NCI-H524 treated with DMSO at 0.1 percent for 48 hours (cell line): Measurements from ENCODE around the gene ACTR10.
"Not testable (repeated sequence)": the region's sequence is repeated elsewhere in the genome, so short reads cannot be mapped to it uniquely, and the experiment has no call there.

Experiments
- DNase-seq: peaks from one replicate; lab custom pipeline; 2025; lab: John Stamatoyannopoulos, UW

ACTR10 gene

GRCh38 chr14:58216544-58216943, 16.6 kb downstream of the ACTR10 start:
- no peak for DNase-seq

GRCh38 chr14:58227096-58227819, 27.3 kb downstream of the ACTR10 start:
- DNase-seq = no peak

- DNase-seq = no peak
These were observed 38.6 kb downstream of the ACTR10 start for GRCh38 chr14:58238252-58239243.

DNA sequence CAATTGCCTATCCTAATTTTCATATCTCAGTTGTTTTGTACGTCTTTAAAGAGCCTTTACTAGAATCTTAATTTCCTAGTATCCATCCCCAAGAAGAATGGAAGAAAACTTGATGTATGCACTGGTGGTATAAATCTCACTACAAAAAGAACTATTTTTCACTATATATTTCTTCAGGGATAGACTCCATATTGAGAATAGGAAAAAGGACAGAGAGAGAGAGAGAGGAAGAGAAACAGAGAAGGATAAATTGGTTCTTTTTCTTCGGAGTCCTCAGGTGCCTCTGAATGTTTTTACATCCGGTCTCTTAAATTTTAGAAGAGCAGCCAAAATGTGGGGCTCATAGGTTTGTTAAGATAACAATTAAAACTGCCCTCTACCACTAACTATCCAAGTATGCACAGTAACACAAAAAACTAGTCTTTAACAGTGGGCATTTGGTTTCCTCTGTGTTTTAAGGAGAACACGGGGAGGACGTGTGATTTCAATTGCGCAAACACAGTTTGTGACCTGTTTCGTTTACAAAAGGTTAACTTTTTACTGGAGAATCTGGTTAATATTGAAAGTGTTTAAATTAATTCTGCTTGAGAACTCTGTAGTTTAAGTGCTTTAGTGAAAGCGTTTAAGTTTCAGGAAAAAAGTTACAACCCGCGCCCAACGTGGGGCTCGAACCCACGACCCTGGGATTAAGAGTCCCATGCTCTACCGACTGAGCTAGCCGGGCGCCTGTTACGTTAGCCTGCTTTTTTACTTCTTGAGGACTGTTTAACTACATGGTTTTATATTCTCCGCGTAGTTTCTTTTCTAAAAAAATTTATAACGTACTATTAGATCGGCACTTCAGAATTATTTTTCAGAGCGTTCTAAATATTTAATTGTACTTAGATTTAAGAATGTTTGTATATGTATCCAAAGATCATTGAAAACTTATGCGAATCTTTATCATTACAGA, 39.6 kb downstream of the ACTR10 start:
- DNase-seq = no peak

DNA sequence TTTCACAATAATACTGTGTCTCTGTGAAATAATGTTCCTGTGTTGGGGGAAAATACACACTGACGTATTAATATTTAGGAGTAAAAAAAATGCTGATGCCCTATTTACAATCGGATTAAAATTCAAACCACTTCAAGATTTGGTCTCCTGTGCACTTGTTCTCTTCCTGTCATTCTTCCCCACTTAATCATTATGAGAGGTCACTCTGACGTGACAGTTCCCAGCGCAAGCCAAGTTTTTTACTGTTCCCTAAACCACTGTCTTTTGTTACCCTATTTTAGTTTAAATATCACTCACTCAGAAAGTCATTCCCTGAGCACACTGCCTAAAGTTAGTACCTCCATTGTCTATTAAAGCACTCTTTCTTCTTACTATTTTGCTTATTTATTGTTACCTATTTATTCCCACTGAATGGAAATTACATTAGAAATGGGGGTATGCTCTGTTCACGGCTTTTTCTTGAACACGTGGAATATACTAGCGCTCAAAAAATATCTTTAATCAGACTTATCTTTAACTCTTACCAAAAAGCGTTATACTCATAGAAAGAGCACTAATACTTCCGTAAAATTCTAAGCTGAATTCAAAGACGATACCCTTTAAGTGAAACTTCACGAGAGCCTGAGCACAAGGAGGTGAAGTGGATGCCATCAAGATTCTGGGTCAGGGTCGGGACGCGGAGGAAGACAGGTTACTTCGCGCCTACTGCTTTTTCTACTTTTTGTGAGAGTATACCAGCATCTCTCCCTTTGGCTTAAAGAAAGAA, 44.0 kb downstream of the ACTR10 start:
- peak; percentile 86 for DNase-seq

- peak; percentile 95 for DNase-seq
These were observed 44.8 kb downstream of the ACTR10 start, which contains the start of gene PSMA3 for GRCh38 chr14:58244556-58245387. TSS of gene PSMA3 (plus strand) at chr14:58244843. CDS start at chr14:58244921, 78 bp downstream.

- no peak for DNase-seq
These were observed 45.6 kb downstream of the ACTR10 start for GRCh38 chr14:58245562-58245961.

GRCh38 chr14:58249611-58250010, 49.7 kb downstream of the ACTR10 start:
- DNase-seq = no peak

GRCh38 chr14:58258156-58258555, 58.2 kb downstream of the ACTR10 start:
- DNase-seq = no peak

DNA sequence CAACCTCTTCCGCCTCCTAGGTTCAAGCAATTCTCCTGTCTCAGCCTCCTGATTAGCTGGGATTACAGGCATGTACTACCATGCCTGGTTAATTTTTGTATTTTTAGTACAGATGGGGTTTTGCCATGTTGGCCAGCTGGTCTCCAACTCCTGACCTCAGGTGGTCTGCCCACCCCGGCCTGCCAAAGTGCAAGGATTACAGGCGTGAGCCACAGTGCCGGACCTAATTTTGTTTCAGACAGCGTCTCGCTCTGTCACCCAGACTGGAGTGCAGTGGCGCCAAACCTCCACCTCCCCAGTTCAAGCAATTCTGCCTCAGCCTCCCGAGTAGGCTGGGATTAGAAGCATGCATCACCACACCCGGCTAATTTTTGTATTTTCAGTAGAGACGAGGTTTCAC, 62.1 kb downstream of the ACTR10 start:
- not testable (repeated sequence) for DNase-seq

- no peak for DNase-seq
These were observed 65.5 kb downstream of the ACTR10 start for GRCh38 chr14:58265401-58265800.

DNA sequence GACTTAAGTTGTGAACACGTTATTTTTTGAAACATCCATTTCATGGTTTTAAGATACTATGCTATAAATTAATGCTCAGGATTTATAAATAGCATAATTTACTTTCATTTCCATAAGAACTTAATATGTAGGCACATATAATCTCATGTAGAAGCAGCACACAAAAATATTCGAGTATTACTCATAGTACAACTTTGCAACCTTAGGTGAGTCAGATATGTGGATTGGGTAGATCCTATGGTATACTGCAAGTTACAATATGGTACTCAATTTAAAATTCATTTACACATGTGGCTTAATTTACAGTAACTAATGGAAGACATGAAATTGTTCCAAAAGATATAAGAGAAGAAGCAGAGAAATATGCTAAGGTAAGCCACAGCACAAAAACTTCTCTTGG, 70.7 kb downstream of the ACTR10 start:
- DNase-seq = no peak

- DNase-seq = no peak
These were observed 72.8 kb downstream of the ACTR10 start for GRCh38 chr14:58272588-58273372.

GRCh38 chr14:58274881-58275280, 74.9 kb downstream of the ACTR10 start:
- DNase-seq = no peak

DNA sequence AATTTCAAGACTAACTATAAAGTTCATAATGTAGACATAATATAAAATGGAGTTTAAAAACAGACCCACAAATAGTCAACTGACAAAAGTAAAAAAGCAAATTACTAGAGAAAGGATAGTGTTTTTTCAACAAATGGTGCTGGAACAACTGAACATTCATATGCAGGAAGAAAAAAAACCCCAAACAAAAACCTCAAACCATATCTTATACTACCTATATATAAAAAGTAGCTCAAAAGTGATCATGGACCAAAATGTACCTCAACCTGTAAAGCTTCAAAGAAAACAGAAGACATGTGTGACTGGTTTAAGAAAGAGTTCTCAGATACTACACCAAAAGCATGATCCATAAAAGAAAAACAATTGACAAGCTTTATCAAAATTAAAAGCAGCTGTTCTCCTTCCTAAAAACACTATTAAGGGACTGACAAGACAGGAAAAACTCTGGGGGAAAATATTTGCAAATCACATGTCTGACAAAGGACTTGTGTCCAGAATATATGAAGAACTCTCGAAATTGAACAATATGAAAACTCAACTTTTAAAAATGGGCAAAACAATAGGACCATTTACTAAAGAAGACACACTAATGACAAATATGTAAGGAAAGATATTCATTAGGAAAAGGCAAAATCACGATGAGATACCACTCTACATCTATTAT, 75.7 kb downstream of the ACTR10 start:
- no peak for DNase-seq

- no peak for DNase-seq
These were observed 76.3 kb downstream of the ACTR10 start for GRCh38 chr14:58276208-58276607.

DNA sequence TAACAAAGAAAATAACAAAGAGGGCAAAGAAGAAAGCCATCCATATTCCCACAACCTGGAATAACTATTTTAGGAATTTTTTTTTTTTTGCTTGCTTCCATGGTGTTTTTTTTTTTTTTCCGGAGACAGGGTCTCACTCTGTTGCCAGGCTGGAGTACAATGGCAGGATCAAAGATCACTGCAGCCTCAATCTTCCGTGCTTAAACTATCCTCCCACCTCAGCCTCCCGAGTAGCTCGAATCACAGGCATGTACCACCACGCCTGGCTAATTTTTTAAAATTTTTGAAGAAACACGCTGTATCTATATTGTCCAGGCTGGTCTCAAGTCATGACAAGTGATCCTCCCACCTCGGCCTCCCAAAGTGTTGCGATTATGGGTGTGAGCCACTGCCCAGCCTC, 78.2 kb downstream of the ACTR10 start:
- no peak for DNase-seq

DNA sequence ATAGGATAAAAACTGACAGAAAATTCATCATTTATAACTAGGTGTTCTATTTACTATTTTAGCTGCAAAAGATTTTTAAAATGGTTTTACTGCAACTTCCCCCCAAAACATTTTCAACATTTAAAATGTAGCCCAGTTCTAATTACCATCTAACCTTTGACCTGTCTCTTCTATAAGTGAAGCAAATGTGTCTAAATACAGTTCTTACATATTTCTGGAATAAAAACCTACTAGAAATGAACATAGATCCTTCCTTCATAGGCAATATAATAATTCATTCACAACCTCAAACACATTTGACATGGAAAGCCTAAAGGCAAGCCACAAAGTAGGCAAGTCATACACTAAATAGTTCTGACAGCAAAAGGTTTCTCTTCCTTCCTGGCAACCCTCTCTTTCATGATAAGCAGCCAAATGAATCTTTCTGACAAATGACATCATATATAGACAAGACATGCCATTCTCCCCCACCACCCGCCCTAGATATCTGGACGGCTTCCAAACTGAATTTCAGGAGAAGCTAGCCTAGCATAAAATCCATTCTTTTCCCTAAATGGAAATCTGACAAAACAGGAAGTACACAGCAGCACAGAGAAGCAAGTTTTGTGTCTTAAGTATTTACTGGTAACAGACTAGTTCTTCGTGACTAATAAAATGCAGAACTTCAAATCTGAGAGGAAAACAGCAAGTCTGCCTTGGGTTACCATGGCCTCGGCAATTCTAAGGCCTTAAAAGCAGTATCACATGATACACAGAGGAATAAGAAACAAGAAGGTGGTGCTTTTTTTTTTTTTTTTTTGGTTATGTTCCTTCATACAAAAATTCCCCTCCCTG, 81.2 kb downstream of the ACTR10 start:
- DNase-seq = no peak
